SK-MEL-5 (cell line): ENCODE data around the gene SYNPR. TPM values are rescaled to one million over a fixed set of nuclear protein-coding genes. Genes with fewer than 3 reads are reported as not detected.
A peak's percentile ranks its signal among the peaks of the same experiment; 100 is the strongest.

Experiments
- DNase-seq: peaks from one replicate; pipeline ENCODE4 v3.0.0-alpha.2; 2016; ENCODE audit warnings: low read depth, low spot score
- in situ Hi-C: cut with HindIII; loops from 2 replicates; pipeline ENCODE4 v1.10.0; 2016; ENCODE audit warnings: low sequenced_read_pairs, high pct_unique_total_duplicates, low pct_unique_long_range_greater_than_20kb
- total RNA-seq: library from RNA; depleted of rRNA; stranded (reverse); fragments of >200 nt; shearing (Covaris generic); gene quantifications from 2 replicates; pipeline ENCODE4 v1.2.3, GENCODE V29; 2014

The SYNPR gene
- total RNA-seq, 1 experiment from 2014 or later: not detected

- in situ Hi-C loops: no loop called here
- no peak for DNase-seq
These were observed 17.2 kb downstream of the SYNPR start for GRCh38 chr3:63295356-63295755.

- in situ Hi-C loops: no loop called here
- no peak for DNase-seq
These were observed 17.7 kb downstream of the SYNPR start for GRCh38 chr3:63295806-63296205.

DNA sequence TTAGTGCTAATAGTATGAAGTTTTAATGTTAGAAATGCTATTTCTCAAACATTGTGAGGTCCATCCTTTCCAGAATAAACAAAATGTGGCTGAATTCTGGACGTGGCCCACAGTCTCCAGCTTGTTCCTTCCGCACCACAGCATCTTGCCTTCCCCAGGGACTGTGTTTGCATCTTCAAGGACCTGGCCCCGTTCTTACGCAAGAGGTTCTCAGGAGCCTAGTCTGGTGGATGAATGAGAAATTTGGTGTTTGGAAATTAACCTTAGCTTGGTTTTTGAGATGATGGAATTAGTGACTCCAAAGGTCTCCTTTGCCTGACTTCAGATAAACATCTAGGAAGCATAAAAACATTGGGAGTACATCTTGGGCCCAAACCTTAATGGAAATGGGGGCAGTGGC lies 18.1 kb downstream of the SYNPR start:
- no peak for DNase-seq

GRCh38 chr3:63303238-63303637 lies 25.1 kb downstream of the SYNPR start:
- DNase-seq: no peak
- in situ Hi-C loops: no loop called here

More for the DNA sequence above, 18.1 kb downstream of the SYNPR start:
- in situ Hi-C loops: no loop called here

DNA sequence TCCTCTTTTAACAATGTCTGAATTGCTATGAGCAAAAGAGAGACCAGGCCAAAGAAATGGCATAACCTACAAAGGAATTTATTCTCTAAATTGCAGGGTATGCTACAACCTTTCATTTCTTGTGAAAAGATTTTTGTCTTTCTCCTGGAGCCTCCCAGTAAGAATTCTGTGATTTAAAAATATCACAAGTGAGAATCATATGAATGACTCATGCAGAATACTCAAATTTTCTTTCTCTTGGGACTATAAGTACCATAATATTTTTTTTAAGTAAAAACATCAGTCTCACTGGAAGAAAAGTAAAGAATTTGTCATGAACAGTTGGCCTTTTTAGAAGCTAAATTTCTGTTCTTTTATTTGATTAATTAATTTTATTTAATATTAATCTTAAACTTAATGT lies 26.3 kb downstream of the SYNPR start:
- in situ Hi-C loops: no loop called here
- no peak for DNase-seq

GRCh38 chr3:63308072-63308471 lies 30.0 kb downstream of the SYNPR start:
- in situ Hi-C loops: no loop called here
- no peak for DNase-seq

- DNase-seq: no peak
- in situ Hi-C loops: no loop called here
These were observed 31.7 kb downstream of the SYNPR start for GRCh38 chr3:63309768-63310167.

- in situ Hi-C loops: no loop called here
- DNase-seq: no peak
These were observed 45.7 kb downstream of the SYNPR start for GRCh38 chr3:63323766-63324165.

DNA sequence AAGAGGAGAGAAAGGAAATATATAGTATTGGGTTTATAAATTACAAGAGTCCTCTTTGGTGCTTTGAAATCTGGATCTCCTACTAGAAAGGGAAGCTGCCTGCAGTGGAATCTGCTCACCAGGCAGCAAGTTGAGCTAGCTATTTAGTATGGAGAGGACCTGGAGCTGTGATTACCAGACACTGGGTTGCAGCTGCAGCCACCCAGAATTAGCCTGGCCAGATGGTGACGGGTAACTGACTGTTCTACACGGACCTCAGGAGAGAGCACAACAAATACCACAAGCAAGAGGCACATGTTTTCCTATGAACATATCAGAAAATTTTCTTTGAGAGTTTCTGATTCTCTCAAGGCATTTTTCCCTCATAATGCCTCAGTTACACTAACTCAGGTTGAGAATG lies 46.5 kb downstream of the SYNPR start:
- DNase-seq: no peak
- in situ Hi-C loops: no loop called here

- DNase-seq: no peak
- in situ Hi-C loops: no loop called here
These were observed 47.3 kb downstream of the SYNPR start for GRCh38 chr3:63325386-63325785.

GRCh38 chr3:63328365-63328764 lies 50.3 kb downstream of the SYNPR start:
- in situ Hi-C loops: no loop called here
- peak; percentile 83 for DNase-seq

DNA sequence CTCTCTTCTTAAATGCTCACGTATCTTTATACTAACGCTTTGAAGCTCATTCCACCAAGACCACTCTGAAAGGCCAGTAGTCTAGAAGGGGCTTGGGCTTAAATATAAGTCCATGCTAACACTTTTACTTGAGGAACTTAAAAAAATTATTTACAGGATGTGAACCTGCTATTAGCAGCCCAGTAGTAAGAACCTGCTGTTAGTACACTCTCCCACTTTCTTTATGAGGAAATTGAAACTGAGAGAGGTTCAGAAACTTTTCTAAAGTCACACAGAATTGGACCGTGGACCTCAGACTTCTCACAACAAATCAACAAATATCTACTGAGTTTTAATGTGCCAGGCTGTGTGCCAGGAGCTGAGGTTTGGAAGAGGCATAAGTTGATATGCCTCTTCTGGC lies 53.4 kb downstream of the SYNPR start:
- in situ Hi-C loops: no loop called here
- DNase-seq: no peak

DNA sequence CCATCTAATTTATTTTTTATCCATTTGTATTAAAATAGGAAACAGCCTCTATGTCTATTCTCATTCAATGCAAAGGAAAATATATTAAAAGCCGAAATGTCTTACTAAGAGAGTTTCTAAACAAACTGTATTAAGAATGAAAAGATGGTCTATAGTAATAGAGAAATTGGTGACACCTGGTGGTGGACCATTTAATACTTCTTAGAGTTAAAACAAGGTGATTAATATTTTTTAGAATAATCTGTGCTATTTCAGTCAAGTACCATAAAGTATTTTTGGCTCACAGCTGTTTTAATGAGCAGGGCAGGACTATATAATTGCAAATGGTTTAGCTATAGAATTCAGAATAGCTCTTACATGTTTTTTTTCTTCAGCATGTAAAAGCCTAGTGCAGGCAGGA lies 55.7 kb downstream of the SYNPR start:
- DNase-seq: peak; percentile 31
- in situ Hi-C loops: no loop called here

DNA sequence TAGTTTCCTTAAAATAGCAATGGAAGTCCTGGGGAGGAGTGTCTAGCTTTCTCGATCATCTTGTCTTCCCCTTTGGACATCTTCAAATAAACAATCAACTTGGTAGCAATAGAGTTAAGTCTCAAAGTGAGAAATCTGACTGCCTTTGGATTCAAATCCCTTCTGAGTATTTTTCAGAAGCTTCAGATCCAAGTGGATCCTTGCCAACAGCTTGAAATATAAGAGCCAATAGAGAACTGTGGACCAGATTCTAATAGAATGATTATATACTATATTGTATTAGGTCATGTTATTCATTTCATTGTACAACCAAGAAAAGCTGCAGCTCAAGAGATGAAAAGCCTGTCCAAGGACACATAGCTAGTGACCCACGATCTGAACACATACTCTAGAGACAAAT lies 60.2 kb downstream of the SYNPR start:
- no peak for DNase-seq
- in situ Hi-C loops: no loop called here

- in situ Hi-C loops: no loop called here
- peak; percentile 76 for DNase-seq
These were observed 65.6 kb downstream of the SYNPR start for GRCh38 chr3:63343674-63344073.

DNA sequence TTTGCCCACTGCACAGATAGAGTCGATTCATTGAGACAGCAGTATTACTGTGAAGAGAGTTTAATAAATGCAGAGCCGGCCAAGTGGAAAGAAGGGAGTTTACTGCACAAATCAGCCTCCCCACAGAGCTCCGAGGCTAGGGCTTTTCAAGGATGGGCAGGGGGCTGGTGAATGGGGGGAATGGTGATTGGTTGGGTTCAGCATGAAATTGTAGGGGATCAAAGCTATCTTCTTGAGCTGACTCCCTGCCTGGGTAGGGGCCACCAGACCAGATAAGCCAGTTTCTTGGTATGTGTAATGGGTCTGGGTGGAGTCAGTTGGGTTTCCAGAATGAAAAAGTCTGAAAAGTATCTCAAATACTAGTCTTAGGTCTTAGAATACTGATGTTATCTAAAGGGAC lies 66.6 kb downstream of the SYNPR start:
- no peak for DNase-seq
- in situ Hi-C loops: no loop called here

GRCh38 chr3:63349583-63350573 lies 71.8 kb downstream of the SYNPR start:
- in situ Hi-C loops: loop anchor here (25.0 kb wide), 1 partner anchor 462 kb away; the partner anchor contains the start of gene C3orf49
- DNase-seq: peak; percentile 75

GRCh38 chr3:63351159-63352007 lies 73.3 kb downstream of the SYNPR start:
- in situ Hi-C loops: loop anchor here (25.0 kb wide), 1 partner anchor 461 kb away; the partner anchor contains the start of gene C3orf49
- DNase-seq: peak; percentile 78
